Left ventricle myocardium inferior (tissue), 1 donor: ENCODE results near the gene DLG2. TPM values are rescaled to one million over a fixed set of nuclear protein-coding genes. Genes with fewer than 3 reads are reported as not detected.
A peak's percentile ranks its signal among the peaks of the same experiment; 100 is the strongest.

Experiments used
- DNase-seq: peaks from one replicate; pipeline ENCODE4 v3.0.0-alpha.2; 2020
- H3K27ac ChIP-seq: fragments of 200-600 bp; replicated peaks from 2 replicates; pipeline ENCODE4 v1.8.0; 2021
- H3K27me3 ChIP-seq: fragments of 200-600 bp; 2 replicates; pipeline ENCODE4 v1.8.0; 2021; ENCODE audit warnings: low read depth
- H3K36me3 ChIP-seq: fragments of 200-600 bp; 2 replicates; pipeline ENCODE4 v1.8.0; 2021
- H3K4me1 ChIP-seq: fragments of 200-600 bp; 2 replicates; pipeline ENCODE4 v1.8.0; 2021
- H3K4me3 ChIP-seq: fragments of 200-600 bp; 2 replicates; pipeline ENCODE4 v1.8.0; 2021; ENCODE audit warnings: mild to moderate bottlenecking, moderate library complexity
- H3K9me3 ChIP-seq: fragments of 200-600 bp; replicated peaks from 2 replicates; pipeline ENCODE4 v1.8.0; 2021
- intact Hi-C: fragments of 100-400 bp; cut with micrococcal nuclease; formaldehyde crosslinking; loops from one replicate; pipeline ENCODE4 v1.11.0; 2022
- total RNA-seq: library from RNA; stranded (reverse); fragmentation: NEBNext Ultra II Directional; extraction: Animal tissue kit (Norgen Biotek cat#: 25700); gene quantifications from one replicate; pipeline ENCODE4 v1.2.1, GENCODE V29; 2021
- TF ChIP-seq, protein P1 (sequence below): fragments of 200-600 bp; IDR thresholded peaks from 2 replicates; pipeline ENCODE4 v1.8.0; 2021; ENCODE audit warnings: antibody characterized with exemption, mild to moderate bottlenecking, borderline replicate concordance
- donor health status: DM: no; HTN: yes; CAD: no; lungs with severe emphysema.

DLG2 gene
- total RNA-seq, 1 donor from 2014 or later, result 6.5 TPM

DNA sequence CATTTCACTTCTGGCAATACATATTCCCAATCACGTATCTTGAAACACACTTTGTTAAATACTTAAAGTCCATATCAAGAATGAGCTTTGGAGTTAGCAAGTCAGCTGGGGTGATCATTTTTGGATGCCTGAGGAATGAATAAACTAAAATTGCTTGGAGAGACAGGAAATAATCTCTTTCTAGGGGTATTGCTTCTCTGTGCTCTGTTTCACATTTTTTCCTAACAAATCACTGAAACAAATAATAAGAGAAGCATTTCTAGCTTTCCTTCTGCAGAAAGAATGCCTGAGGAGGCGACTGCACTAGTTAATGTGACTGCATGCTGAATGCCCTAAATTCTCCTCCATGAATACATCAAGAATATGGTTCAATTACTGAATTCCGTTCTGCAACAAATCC is 1799.6 kb downstream of the DLG2 start:
- H3K27ac ChIP-seq, result no peak overlapping the region
- intact Hi-C loops, result loop anchor here (10.0 kb wide), 1 partner anchor 1113 kb away; no protein-coding TSS in a partner anchor
- TF ChIP-seq, protein P1, sequence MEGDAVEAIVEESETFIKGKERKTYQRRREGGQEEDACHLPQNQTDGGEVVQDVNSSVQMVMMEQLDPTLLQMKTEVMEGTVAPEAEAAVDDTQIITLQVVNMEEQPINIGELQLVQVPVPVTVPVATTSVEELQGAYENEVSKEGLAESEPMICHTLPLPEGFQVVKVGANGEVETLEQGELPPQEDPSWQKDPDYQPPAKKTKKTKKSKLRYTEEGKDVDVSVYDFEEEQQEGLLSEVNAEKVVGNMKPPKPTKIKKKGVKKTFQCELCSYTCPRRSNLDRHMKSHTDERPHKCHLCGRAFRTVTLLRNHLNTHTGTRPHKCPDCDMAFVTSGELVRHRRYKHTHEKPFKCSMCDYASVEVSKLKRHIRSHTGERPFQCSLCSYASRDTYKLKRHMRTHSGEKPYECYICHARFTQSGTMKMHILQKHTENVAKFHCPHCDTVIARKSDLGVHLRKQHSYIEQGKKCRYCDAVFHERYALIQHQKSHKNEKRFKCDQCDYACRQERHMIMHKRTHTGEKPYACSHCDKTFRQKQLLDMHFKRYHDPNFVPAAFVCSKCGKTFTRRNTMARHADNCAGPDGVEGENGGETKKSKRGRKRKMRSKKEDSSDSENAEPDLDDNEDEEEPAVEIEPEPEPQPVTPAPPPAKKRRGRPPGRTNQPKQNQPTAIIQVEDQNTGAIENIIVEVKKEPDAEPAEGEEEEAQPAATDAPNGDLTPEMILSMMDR, result no peak

GRCh38 chr11:83826078-83826477 is 1801.1 kb downstream of the DLG2 start:
- no peaks in the 10 kb centered on the region for H3K36me3 ChIP-seq
- H3K27me3 ChIP-seq, result no peaks in the 10 kb centered on the region
- no peak overlapping the region for H3K27ac ChIP-seq
- TF ChIP-seq, protein P1, result no peak
- H3K4me3 ChIP-seq, result no peak overlapping the region
- no peaks in the 10 kb centered on the region for H3K9me3 ChIP-seq
- DNase-seq, result no peak
- intact Hi-C loops, result loop anchor here (10.0 kb wide), 1 partner anchor 1111 kb away; no protein-coding TSS in a partner anchor
- no peaks in the 10 kb centered on the region for H3K4me1 ChIP-seq

More for the DNA sequence above, 1799.6 kb downstream of the DLG2 start:
- no peaks in the 10 kb centered on the region for H3K9me3 ChIP-seq
- no peaks in the 10 kb centered on the region for H3K36me3 ChIP-seq
- DNase-seq, result no peak
- no peaks in the 10 kb centered on the region for H3K4me1 ChIP-seq
- H3K27me3 ChIP-seq, result no peaks in the 10 kb centered on the region
- no peak overlapping the region for H3K4me3 ChIP-seq

- H3K36me3 ChIP-seq, result no peaks in the 10 kb centered on the region
- intact Hi-C loops, result loop anchor here (10.0 kb wide), 1 partner anchor 1109 kb away; no protein-coding TSS in a partner anchor
- H3K4me3 ChIP-seq, result no peak overlapping the region
- no peak overlapping the region for H3K27ac ChIP-seq
- H3K27me3 ChIP-seq, result no peaks in the 10 kb centered on the region
- no peaks in the 10 kb centered on the region for H3K9me3 ChIP-seq
- no peak for DNase-seq
- TF ChIP-seq, protein P1, result no peak
- H3K4me1 ChIP-seq, result no peaks in the 10 kb centered on the region
Measured at GRCh38 chr11:83823461-83824025, 1803.6 kb downstream of the DLG2 start.

DNA sequence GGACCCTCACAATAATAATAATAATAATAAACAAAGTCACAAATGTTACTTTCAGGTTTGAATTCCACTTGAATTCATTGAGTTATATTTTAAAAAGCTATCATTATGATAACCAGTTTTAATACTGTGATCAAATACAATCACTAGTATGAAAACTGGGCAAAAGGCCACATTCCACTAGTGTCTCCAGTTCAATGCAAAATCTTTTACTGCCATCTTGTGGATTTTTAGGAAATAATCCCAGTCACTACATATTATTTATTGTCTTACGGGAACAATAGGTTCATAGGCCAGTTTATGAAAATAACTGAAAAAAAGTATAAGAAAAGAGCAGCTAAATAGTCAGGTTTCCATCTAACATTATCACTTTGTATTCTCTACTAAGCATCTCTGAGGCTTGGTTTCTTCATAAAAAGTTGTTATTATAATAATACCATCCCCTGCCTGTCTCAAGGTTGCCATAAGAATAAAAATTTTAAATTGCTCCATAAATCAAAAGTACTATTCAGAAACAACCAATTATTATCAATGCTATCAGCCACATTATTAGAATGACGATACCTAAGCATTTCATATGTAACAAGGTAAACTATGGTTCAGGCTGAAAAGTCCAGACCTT is 1807.1 kb downstream of the DLG2 start:
- H3K27me3 ChIP-seq, result no peaks in the 10 kb centered on the region
- no peaks in the 10 kb centered on the region for H3K4me1 ChIP-seq
- intact Hi-C loops, result loop anchor here (10.0 kb wide), 2 partner anchors 525 to 1105 kb away; no protein-coding TSS in a partner anchor
- no peak overlapping the region for H3K27ac ChIP-seq
- H3K36me3 ChIP-seq, result no peaks in the 10 kb centered on the region
- TF ChIP-seq, protein P1, result peak; percentile 62
- no peak for DNase-seq
- no peak overlapping the region for H3K4me3 ChIP-seq
- H3K9me3 ChIP-seq, result no peaks in the 10 kb centered on the region

DNA sequence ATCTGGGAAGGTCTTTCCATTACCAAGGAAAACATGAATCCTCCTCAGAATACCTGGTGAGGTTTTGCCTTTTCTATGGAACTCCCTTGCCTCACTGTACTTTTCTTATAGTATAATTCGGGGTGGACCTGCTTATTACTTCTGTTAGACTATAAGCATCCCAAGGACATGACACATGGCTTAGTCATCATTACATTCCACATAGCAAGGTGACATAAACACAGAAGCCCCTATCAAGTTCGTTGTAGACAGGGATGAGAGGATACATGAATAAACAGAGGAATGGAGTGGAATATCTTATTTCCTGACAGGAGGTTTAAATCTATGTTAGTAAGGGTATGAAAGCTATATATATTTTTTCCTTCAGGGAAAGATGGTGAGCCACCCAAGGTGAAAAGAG is 1808.8 kb downstream of the DLG2 start:
- H3K4me3 ChIP-seq, result no peak overlapping the region
- H3K36me3 ChIP-seq, result no peaks in the 10 kb centered on the region
- intact Hi-C loops, result loop anchor here (10.0 kb wide), 1 partner anchor 524 kb away; no protein-coding TSS in a partner anchor
- H3K9me3 ChIP-seq, result no peaks in the 10 kb centered on the region
- no peaks in the 10 kb centered on the region for H3K4me1 ChIP-seq
- no peaks in the 10 kb centered on the region for H3K27me3 ChIP-seq
- TF ChIP-seq, protein P1, result no peak
- DNase-seq, result no peak
- no peak overlapping the region for H3K27ac ChIP-seq
